GM21825 (cell line): Measurements from ENCODE around the gene CLECL1.
"Not testable (repeated sequence)": the region's sequence is repeated elsewhere in the genome, so short reads cannot be mapped to it uniquely, and the experiment has no call there.

Source experiments
- ATAC-seq: cut with Tn5 transposase; IDR thresholded peaks from one replicate; pipeline ENCODE4 v1.9.1; 2021; ENCODE audit warnings: mild to moderate bottlenecking, moderate library complexity; ENCODE audit not compliant: unreplicated experiment

The CLECL1 gene

GRCh38 chr12:9724023-9724422, 8.9 kb downstream of the CLECL1 start:
- no peak for ATAC-seq

GRCh38 chr12:9721394-9722092, 11.4 kb downstream of the CLECL1 start:
- peak; percentile 62 for ATAC-seq

- no peak for ATAC-seq
Observed at GRCh38 chr12:9719790-9720189, 13.1 kb downstream of the CLECL1 start.

- no peak for ATAC-seq
Observed at GRCh38 chr12:9718968-9719367, 13.9 kb downstream of the CLECL1 start.

GRCh38 chr12:9717070-9717925, 15.6 kb downstream of the CLECL1 start:
- ATAC-seq: no peak

GRCh38 chr12:9713032-9713558, 19.8 kb downstream of the CLECL1 start:
- ATAC-seq: peak; percentile 66

GRCh38 chr12:9711664-9712063, 21.2 kb downstream of the CLECL1 start:
- no peak for ATAC-seq

GRCh38 chr12:9710584-9711375, 22.1 kb downstream of the CLECL1 start:
- no peak for ATAC-seq

DNA sequence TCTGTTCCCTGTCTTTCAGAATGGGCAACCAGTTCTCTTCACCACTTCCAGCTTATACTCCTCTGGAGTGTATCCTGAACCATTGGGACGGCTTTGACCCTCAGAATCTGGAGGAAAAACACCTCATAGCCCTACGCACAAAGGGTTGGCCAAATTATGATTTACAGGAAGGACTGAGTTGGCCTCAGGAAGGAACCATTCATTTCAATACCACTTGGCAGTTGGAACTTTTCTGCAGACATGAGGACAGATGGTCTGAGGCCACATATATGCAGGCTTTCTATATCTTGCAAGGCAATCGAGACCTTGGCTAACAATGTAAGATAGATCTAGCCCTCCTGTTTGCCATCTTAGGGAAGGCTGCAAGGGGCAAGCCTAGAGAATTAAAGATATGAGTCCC, 24.0 kb downstream of the CLECL1 start:
- no peak for ATAC-seq

DNA sequence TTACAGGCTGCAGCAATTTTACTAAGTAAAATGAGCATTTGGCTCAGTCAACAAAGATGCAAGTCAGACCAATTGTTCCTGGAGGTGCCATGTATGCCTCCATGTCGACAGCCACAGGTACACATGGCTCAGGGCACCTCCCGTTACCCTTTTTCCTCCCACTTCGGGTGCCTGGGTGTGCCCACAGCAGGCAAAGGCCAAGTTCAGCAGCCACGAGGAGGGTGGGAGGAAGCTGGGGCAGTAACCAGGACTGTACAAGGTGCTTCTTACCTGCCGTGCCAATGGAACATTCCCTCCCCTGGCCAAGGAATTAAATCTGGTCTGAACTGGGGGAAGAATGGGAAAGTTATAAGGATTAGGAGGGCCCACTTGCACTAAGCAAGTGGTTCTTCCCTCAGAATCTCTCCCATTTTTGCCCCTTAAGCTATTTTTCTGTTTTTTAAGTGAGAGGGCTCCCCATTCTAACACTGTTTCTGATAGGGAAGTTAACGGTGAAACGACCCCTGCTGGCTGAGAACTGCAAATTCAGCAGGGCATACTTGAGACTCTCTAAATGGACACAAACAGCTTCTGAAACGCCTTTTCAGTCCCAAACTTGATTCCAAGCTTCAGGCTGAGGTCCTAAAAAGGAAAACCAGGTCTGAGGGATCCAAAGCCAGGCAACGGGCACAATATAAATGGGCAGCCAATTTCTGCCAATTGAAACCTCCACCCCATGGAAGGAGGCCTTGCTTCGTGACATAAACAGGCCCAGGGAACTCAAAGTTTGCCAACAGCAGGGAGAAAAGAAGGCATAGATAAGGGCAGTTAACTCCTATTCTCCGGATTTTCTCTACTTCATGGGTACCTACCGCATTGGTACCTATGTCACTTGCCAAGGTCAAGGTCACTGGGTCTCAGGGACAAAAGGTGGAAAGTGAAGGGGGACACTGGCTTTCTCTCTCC, 24.8 kb downstream of the CLECL1 start:
- ATAC-seq: no peak

GRCh38 chr12:9707356-9707755, 25.5 kb downstream of the CLECL1 start:
- no peak for ATAC-seq

DNA sequence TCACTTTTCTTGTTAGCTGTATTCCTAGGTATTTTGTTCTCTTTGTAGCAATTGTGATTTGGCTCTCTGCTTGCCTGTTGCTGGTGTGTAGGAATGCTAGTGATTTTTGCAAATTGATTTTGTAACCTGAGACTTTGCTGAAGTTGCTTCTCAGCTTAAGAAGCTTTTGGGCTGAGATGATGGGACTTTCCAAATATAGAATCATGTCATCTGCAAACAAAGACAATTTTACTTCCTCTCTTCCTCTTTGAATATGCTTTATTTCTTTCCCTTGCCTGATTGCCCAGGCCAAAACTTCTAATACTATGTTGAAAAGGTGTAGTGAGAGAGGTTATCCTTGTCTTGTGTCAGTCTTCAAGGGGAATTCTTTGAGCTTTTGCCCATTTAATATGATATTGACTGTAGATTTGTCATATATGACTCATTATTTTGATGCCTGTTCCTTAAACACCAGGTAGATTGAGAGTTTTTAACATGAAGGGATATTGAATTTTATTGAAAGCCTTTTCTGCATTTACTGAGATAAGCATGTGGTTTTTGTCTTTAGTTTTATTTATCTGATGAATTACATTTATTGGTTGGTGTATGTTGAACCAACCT, 26.7 kb downstream of the CLECL1 start:
- no peak for ATAC-seq

DNA sequence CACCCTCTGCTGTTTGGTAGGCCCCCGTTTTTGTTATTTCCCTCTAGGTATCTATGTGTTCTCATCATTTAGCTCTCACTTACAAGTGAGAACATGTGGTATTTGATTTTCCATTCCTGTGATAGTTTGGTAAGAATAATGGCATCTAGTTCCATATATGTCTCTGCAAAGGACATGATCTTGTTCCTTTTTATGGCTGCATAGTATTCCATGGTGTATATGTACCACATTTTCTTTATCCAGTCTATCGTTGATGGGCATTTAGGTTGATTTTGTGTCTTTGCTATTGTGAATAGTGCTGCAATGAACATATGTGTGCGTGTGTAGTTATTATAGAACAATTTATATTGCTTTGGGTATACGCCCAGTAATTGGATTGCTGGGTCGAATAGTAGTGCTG, 28.3 kb downstream of the CLECL1 start:
- ATAC-seq: not testable (repeated sequence)

GRCh38 chr12:9702255-9702654, 30.6 kb downstream of the CLECL1 start:
- ATAC-seq: no peak

- ATAC-seq: no peak
Observed at GRCh38 chr12:9701380-9702154, 31.3 kb downstream of the CLECL1 start.

DNA sequence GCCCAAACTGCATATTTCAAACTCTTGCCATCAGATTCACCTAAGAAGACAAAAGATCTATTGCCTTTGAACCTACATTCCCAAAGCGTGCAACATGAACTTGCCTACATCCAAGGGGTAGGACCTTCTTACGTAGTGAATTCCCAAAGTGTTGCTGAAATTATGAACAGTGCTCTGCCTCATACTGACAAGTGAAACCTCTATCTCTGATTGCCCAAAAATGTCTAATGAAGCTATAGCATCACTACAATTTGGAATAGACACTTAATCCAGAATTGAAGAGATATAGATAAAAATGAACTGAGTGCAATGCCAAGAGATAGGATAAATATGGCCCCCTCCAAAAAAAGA, 32.3 kb downstream of the CLECL1 start:
- ATAC-seq: no peak

GRCh38 chr12:9699898-9700605, 32.8 kb downstream of the CLECL1 start:
- ATAC-seq: no peak

DNA sequence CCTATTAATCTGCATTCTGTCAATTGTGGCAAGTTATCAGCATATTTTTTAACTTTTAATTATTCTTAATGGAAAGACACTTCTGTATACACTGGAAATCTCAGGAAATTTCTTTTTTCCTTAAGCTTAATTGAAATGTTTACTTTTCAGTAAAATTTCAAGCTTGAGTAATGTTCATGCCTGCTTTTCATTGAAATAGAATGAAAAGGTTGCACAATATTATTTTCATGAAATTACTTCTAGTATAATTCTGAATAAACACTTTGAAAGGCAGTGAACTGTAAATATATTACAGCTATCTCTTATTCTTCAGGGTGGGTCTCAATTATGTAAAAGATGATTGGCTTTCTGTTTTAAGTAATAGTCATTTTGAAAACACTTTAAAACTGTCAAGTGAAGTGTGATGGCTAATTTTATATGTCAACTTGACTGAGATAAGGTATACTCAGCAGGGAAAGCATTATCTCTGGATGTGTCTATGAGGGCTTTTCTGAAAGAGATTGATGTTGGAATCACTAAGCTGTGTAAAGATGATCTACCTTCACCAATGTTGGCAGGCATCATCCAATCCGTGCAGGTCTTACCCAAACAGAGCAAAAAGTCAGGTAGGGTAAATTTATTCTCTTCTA, 33.5 kb downstream of the CLECL1 start:
- no peak for ATAC-seq
